ENCODE data around the gene SLC45A2. TPM values are rescaled to one million over a fixed set of nuclear protein-coding genes. Genes with fewer than 3 reads are reported as not detected.
"Not testable (repeated sequence)": the region's sequence is repeated elsewhere in the genome, so short reads cannot be mapped to it uniquely, and the experiment has no call there.

Gene SLC45A2
- total RNA-seq, 3 donors from 2014 or later = not detected

DNA sequence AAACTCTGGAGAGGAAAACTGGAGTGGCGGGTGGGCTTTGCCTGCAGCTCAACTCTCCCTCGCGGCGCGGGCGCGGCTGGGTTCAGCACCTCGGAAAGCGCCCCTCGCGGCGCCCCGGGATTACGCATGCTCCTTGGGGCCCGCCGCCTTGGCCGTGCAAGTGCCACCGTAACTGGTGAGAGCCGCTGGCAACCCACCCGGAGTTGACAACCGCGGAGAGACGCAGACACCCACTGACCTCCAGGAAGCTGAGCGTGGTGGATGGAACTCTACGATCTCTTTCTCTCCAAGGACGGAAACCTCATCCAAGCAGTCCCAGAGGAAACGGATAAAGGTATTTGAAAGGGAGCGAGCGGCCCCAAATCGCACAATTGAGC, 48.5 kb downstream of the SLC45A2 start:
- Mint-ChIP-seq H3K4me1 (ENCODE audit: low read depth) (no peaks in the 10 kb centered on the region), H3K27me3 (ENCODE audit: low read depth) (peaks cover 54% of the 10 kb centered on the region)

DNA sequence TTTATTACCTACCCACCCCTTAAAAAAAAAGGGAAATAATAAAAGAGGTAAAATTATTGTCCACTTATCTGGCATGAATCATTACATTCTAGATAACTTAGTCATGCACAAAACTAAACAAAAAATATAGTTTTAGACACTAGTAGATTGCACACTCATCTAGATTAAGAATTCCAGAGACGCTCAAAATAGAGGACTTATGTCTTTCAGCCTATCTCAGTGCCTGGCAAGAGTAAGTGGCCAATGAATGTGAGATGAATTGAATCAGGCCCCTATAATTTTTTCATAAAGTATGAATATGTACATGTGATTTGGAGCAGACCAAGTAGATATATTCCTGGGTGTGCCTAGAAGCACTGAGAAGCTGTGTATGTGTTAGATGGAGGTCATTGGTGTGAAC, 50.3 kb downstream of the SLC45A2 start:
- Mint-ChIP-seq H3K4me3 (no peak overlapping the region), H3K27me3 (ENCODE audit: low read depth) (peaks cover 36% of the 10 kb centered on the region), H3K9me3 (no peaks in the 10 kb centered on the region), H3K36me3 (ENCODE audit: insufficient read depth) (no peaks in the 10 kb centered on the region), H3K4me1 (ENCODE audit: low read depth) (no peaks in the 10 kb centered on the region)
- ATAC-seq = no peak
- no peak for DNase-seq

More for the DNA sequence above, 48.5 kb downstream of the SLC45A2 start:
- no peak for DNase-seq
- Mint-ChIP-seq H3K36me3 (ENCODE audit: insufficient read depth) (no peaks in the 10 kb centered on the region), H3K4me3 (no peak overlapping the region), H3K9me3 (no peaks in the 10 kb centered on the region)
- ATAC-seq = peak; percentile 51 to 69

DNA sequence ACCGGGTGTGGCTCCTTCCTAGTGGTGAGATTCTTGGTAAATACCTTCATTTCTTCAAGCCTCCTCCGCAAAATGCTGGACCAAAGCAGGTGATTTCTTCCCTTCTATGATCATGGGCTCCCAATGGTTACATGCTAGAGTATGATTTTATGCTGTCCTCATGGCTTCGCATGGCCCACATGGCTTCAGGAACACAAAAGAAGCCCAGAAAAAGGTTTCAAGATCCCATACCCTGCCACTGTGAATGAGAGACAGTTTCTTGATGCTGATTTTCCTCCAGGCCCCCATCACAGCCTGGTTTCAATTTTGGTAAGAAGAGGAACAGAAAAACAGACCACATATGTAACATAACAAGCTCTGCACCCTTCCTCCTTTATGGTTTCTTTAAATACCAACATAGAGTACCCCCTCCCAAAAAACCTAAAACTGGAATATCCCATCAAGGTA, 50.7 kb downstream of the SLC45A2 start:
- Mint-ChIP-seq H3K4me1 (ENCODE audit: low read depth) (no peaks in the 10 kb centered on the region), H3K4me3 (no peak overlapping the region), H3K27me3 (ENCODE audit: low read depth) (peaks cover 34% of the 10 kb centered on the region), H3K36me3 (ENCODE audit: insufficient read depth) (no peaks in the 10 kb centered on the region), H3K9me3 (no peaks in the 10 kb centered on the region)
- ATAC-seq = no peak
- DNase-seq = no peak

- ATAC-seq (no peak), DNase-seq (no peak)
- no peaks in the 10 kb centered on the region for H3K36me3 Mint-ChIP-seq (ENCODE audit: insufficient read depth)
- H3K27me3 Mint-ChIP-seq (ENCODE audit: low read depth) = peaks cover 17% of the 10 kb centered on the region
- H3K9me3 Mint-ChIP-seq = no peaks in the 10 kb centered on the region
- no peak overlapping the region for H3K4me3 Mint-ChIP-seq
- no peaks in the 10 kb centered on the region for H3K4me1 Mint-ChIP-seq (ENCODE audit: low read depth)
These were observed 53.4 kb downstream of the SLC45A2 start for GRCh38 chr5:33931136-33931535.

DNA sequence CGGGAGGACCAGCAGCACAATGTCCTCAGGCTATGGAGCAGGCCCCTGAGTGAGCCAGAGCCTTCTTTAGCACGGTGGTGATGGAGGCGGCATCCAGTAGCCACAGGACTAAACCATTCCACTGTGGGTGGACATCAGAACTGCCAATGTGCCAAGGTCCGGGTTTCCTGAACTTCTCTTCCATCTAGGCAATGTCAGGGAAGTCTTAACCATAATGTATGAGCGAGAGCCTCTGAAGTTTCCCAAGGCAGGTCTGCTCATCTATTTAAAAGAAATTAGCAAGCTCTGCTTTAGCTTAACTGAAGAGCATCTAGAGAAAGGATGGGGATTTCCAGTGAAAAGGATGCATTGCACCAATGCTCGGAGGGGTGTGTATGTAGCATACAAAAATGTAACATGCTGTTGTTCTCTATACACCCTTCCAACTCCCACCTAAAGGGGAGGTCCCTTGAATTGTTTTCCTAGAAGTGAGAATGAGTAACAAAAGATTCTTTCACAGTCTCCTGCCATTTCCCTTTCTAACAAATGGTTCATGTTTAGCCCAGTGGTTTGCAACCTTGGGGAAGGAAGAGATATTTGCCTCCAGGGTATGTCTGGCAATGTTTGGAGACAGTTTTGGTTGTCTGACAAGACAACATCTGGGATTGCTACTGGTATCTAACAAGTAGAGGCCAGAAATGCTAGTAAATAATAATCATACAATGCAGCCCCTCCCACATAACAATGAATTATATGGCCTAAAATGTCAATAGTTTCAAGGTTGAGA, 54.4 kb downstream of the SLC45A2 start:
- no peak for ATAC-seq
- peaks cover 9% of the 10 kb centered on the region for H3K27me3 Mint-ChIP-seq (ENCODE audit: low read depth)

GRCh38 chr5:33928283-33928682, 56.2 kb downstream of the SLC45A2 start:
- no peak for ATAC-seq
- Mint-ChIP-seq H3K9me3 (no peaks in the 10 kb centered on the region), H3K4me3 (no peak overlapping the region), H3K36me3 (ENCODE audit: insufficient read depth) (no peaks in the 10 kb centered on the region), H3K27me3 (ENCODE audit: low read depth) (peaks cover 5% of the 10 kb centered on the region), H3K4me1 (ENCODE audit: low read depth) (no peaks in the 10 kb centered on the region)
- no peak for DNase-seq

More for the DNA sequence above, 54.4 kb downstream of the SLC45A2 start:
- Mint-ChIP-seq H3K4me1 (ENCODE audit: low read depth) (no peaks in the 10 kb centered on the region), H3K9me3 (no peaks in the 10 kb centered on the region), H3K36me3 (ENCODE audit: insufficient read depth) (no peaks in the 10 kb centered on the region), H3K4me3 (no peak overlapping the region)
- DNase-seq = no peak

- Mint-ChIP-seq H3K36me3 (ENCODE audit: insufficient read depth) (no peaks in the 10 kb centered on the region), H3K4me3 (no peak overlapping the region), H3K9me3 (no peaks in the 10 kb centered on the region), H3K4me1 (ENCODE audit: low read depth) (no peaks in the 10 kb centered on the region), H3K27me3 (ENCODE audit: low read depth) (peaks cover 5% of the 10 kb centered on the region)
- ATAC-seq (no peak), DNase-seq (no peak)
These were observed 56.8 kb downstream of the SLC45A2 start for GRCh38 chr5:33927685-33928084.

DNA sequence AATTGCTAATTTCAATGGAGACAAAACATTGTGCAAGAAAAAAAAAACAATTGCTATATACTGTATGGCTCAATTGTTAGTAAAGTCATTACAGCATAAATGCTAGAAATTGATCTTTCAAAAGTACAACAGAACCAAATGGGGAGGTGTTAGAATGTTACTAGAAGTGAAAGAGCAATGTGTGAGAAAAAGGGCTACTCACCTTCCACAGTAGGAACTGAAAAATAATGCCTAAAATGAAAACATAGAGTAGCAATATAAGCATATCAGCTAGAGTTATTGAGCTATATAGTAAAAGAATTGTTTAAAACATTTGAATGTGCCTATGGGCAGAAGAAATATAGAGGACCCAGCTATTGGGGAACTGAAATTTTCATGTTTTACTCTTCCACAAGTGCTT, 59.2 kb downstream of the SLC45A2 start:
- ATAC-seq (no peak), DNase-seq (no peak)
- Mint-ChIP-seq H3K27me3 (ENCODE audit: low read depth) (peaks cover 20% of the 10 kb centered on the region), H3K4me3 (no peak overlapping the region), H3K9me3 (no peaks in the 10 kb centered on the region), H3K4me1 (ENCODE audit: low read depth) (no peaks in the 10 kb centered on the region), H3K36me3 (ENCODE audit: insufficient read depth) (no peaks in the 10 kb centered on the region)

DNA sequence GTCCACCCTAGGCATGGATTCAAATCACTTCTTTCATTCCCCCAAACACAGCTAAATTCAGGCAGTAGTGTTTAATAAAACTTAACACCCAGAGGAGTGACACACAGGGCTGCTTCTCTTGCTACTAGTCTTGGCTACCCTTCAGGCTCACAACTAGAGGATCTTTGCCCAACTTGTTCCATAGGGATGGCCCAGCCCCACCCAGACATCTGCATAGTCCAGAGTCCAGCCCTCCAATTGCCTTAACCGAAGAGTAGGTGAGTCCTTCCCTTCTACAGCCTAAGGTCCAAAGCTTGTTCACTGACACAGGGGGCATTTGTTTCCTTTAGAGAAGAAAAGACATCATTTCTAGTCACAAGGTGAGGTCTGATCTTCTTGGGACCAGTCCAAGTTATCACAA, 63.5 kb downstream of the SLC45A2 start:
- H3K36me3 Mint-ChIP-seq (ENCODE audit: insufficient read depth) = no peaks in the 10 kb centered on the region
- H3K4me3 Mint-ChIP-seq = no peak overlapping the region
- H3K27me3 Mint-ChIP-seq (ENCODE audit: low read depth) = peaks cover 19% of the 10 kb centered on the region
- ATAC-seq = no peak
- H3K9me3 Mint-ChIP-seq = peaks cover 33% of the 10 kb centered on the region
- no peak for DNase-seq
- H3K4me1 Mint-ChIP-seq (ENCODE audit: low read depth) = no peaks in the 10 kb centered on the region

DNA sequence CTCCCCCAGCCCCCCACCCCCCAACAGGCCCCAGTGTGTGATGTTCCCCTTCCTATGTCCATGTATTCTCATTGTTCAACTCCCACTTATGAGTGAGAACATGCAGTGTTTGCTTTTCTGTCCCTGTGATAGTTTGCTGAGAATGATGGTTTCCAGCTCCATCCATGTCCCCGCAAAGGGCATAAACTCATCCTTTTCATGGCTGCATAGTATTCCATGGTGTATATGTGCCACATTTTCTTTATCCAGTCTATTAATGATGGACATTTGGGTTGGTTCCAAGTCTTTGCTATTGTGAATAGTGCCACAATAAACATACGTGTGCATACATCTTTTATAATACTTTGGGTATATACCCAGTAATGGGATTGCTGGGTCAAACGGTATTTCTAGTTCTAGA, 69.6 kb downstream of the SLC45A2 start:
- H3K36me3 Mint-ChIP-seq (ENCODE audit: insufficient read depth); H3K27me3 Mint-ChIP-seq (ENCODE audit: low read depth); H3K4me1 Mint-ChIP-seq (ENCODE audit: low read depth); DNase-seq; H3K4me3 Mint-ChIP-seq; ATAC-seq: not testable (repeated sequence)
- peaks cover 43% of the 10 kb centered on the region for H3K9me3 Mint-ChIP-seq

DNA sequence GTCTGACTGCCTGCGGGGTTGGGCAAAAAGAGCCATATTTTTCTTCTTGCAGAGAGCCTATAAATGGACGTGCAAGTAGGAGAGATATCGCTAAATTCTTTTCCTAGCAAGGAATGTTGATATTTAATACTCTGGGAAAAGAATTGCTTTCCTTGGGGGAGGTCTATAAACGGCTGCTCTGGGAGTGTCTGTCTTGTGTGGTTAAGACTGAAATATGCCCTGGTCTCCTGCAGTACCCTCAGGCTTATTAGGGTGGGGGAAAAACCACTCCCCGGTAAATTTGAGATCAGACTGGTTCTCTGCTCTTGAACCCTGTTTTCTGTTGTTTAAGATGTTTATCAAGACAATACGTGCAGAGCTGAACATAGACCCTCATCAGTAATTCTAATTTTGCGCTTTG, 78.2 kb downstream of the SLC45A2 start:
- not testable (repeated sequence) for H3K36me3 Mint-ChIP-seq (ENCODE audit: insufficient read depth); ATAC-seq; H3K4me1 Mint-ChIP-seq (ENCODE audit: low read depth); H3K4me3 Mint-ChIP-seq; H3K27me3 Mint-ChIP-seq (ENCODE audit: low read depth); DNase-seq
- peaks cover 35% of the 10 kb centered on the region for H3K9me3 Mint-ChIP-seq

GRCh38 chr5:33905381-33905780, 79.1 kb downstream of the SLC45A2 start:
- peaks cover 36% of the 10 kb centered on the region for H3K9me3 Mint-ChIP-seq
- peaks cover 9% of the 10 kb centered on the region for H3K27me3 Mint-ChIP-seq (ENCODE audit: low read depth)

DNA sequence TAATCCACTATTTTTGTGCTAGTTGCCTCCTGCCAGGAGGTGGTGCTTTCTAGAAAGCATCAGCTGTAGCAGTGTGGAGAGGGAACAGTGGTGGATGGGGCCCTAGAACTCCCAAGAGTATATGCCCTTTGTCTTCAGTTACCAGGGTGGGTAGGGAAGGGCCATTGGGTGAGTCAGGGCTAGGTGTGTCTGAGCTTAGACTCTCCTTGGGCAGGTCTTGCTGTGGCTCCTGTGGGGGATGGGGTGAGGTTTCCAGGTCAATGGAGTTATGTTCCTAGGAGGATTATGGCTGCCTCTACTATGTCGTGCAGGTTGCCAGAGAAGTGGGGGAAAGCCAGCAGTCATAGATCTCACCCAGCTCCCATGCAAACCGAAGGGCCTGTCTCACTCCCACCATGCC, 81.4 kb downstream of the SLC45A2 start:
- Mint-ChIP-seq H3K9me3 (peaks cover 31% of the 10 kb centered on the region), H3K4me3 (no peak overlapping the region), H3K4me1 (ENCODE audit: low read depth) (no peaks in the 10 kb centered on the region), H3K27me3 (ENCODE audit: low read depth) (peaks cover 3% of the 10 kb centered on the region), H3K36me3 (ENCODE audit: insufficient read depth) (no peaks in the 10 kb centered on the region)
- DNase-seq (no peak), ATAC-seq (no peak)

More at GRCh38 chr5:33905381-33905780, 79.1 kb downstream of the SLC45A2 start:
- ATAC-seq = no peak
- Mint-ChIP-seq H3K36me3 (ENCODE audit: insufficient read depth) (no peaks in the 10 kb centered on the region), H3K4me1 (ENCODE audit: low read depth) (no peaks in the 10 kb centered on the region), H3K4me3 (no peak overlapping the region)
- DNase-seq = no peak

DNA sequence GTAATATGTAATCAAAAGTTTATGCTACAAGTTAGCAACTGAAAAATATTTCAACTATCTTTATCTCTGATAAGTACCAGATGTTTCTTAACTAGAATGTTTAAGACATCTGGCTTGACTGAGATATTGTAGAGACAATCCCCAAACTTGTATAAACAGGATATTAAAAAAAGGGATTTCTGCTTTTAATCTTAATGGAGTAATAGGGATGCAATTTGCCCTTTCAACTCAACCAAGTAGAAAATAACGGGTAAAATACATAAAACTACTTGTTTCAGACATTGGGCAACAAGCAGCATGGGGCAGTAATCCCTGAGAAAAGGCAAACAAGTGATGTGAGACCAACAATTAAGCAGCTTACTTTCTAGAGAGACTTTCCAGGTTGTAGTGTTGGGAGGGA, 83.3 kb downstream of the SLC45A2 start:
- no peaks in the 10 kb centered on the region for H3K4me1 Mint-ChIP-seq (ENCODE audit: low read depth)
- peaks cover 24% of the 10 kb centered on the region for H3K9me3 Mint-ChIP-seq
- no peak overlapping the region for H3K4me3 Mint-ChIP-seq
- H3K27me3 Mint-ChIP-seq (ENCODE audit: low read depth) = peaks cover 6% of the 10 kb centered on the region
- H3K36me3 Mint-ChIP-seq (ENCODE audit: insufficient read depth) = no peaks in the 10 kb centered on the region
- no peak for DNase-seq
- ATAC-seq = no peak

All from activated T-cell treated with anti-CD3 and anti-CD28 coated beads, Interleukin-2, amount 50 U/mL, for 4 hours (primary cell).